Endodermal cell (in vitro differentiated cells): ENCODE measurements around the gene SMIM7. TPM values are rescaled to one million over a fixed set of nuclear protein-coding genes. Genes with fewer than 3 reads are reported as not detected.

Source experiments
- DNase-seq: peaks from one replicate; pipeline ENCODE4 v3.0.0-alpha.2; 2017
- H3K27ac ChIP-seq: 2 replicates; pipeline ENCODE4 v1.5.1; 2013; ENCODE audit warnings: mild to moderate bottlenecking, low read depth, low read length, moderate library complexity
- H3K27me3 ChIP-seq: 2 replicates; pipeline ENCODE4 v1.6.1; 2013; ENCODE audit warnings: mild to moderate bottlenecking, low read length, moderate library complexity; ENCODE audit not compliant: insufficient read depth, control insufficient read depth, poor library complexity, severe bottlenecking
- H3K36me3 ChIP-seq: 2 replicates; pipeline ENCODE4 v1.7.0; 2013; ENCODE audit warnings: mild to moderate bottlenecking, low read length, moderate library complexity; ENCODE audit not compliant: control insufficient read depth, insufficient read depth
- H3K4me1 ChIP-seq: one replicate; pipeline ENCODE4 v1.7.0; 2013; ENCODE audit warnings: low read length; ENCODE audit not compliant: control insufficient read depth, insufficient read depth
- H3K4me3 ChIP-seq: 2 replicates; pipeline ENCODE4 v1.5.1; 2013; ENCODE audit warnings: mild to moderate bottlenecking, low read length, moderate library complexity
- H3K9ac ChIP-seq: 2 replicates; pipeline ENCODE4 v1.6.1; 2013; ENCODE audit warnings: mild to moderate bottlenecking, low read length, moderate library complexity; ENCODE audit not compliant: poor library complexity, severe bottlenecking; ENCODE audit errors: extremely low read depth
- H3K9me3 ChIP-seq: 2 replicates; pipeline ENCODE4 v1.6.1; 2013; ENCODE audit warnings: mild to moderate bottlenecking, low read length, moderate library complexity; ENCODE audit not compliant: control insufficient read depth
- H3K27ac Mint-ChIP-seq: 2 replicates; pipeline ENCODE4 v1.8.0; 2020; ENCODE audit warnings: mixed read lengths
- H3K27me3 Mint-ChIP-seq: 2 replicates; pipeline ENCODE4 v1.8.0; 2021; ENCODE audit warnings: mild to moderate bottlenecking, mixed read lengths; ENCODE audit not compliant: insufficient read depth
- H3K36me3 Mint-ChIP-seq: 2 replicates; pipeline ENCODE4 v1.8.0; 2020; ENCODE audit warnings: low read depth, mixed read lengths
- H3K4me1 Mint-ChIP-seq: 2 replicates; pipeline ENCODE4 v1.8.0; 2020; ENCODE audit warnings: mixed read lengths
- H3K4me3 Mint-ChIP-seq: 2 replicates; pipeline ENCODE4 v1.8.0; 2020; ENCODE audit warnings: mild to moderate bottlenecking, moderate library complexity, mixed read lengths
- H3K9me3 Mint-ChIP-seq: 2 replicates; pipeline ENCODE4 v1.8.0; 2020; ENCODE audit warnings: mild to moderate bottlenecking, mixed read lengths
- WGBS, 2 experiments: methylation state at CpG; one replicate each; pipeline versions ENCODE4 v1.1.5 to v1.1.7; 2013; ENCODE audit warnings: missing lambda C conversion rate in 2 of 2, mixed read lengths in 1 of 2; ENCODE audit not compliant: insufficient coverage in 1 of 2, insufficient read length in 1 of 2; 5-methylcytosine and 5-hydroxymethylcytosine counted together
- total RNA-seq, 2 donors: library from RNA; stranded (reverse); fragmentation: NEBNext Ultra II Directional in 1 of 2; extraction: Animal tissue kit (Norgen Biotek cat#: 25700) in 1 of 2; gene quantifications; 2 replicates in 1 of 2; 3 replicates in 1 of 2; pipeline ENCODE4 v1.2.1, GENCODE V29; 2021
- TF ChIP-seq, protein P1 (sequence below): fragments of 200-600 bp; sonication (generic); conservative IDR thresholded peaks from 2 replicates; pipeline ENCODE4 v1.5.0; 2021; ENCODE audit warnings: antibody characterized with exemption, mild to moderate bottlenecking

SMIM7 gene
- total RNA-seq, 2 donors from 2014 or later: 57.6 to 91.4 TPM

DNA sequence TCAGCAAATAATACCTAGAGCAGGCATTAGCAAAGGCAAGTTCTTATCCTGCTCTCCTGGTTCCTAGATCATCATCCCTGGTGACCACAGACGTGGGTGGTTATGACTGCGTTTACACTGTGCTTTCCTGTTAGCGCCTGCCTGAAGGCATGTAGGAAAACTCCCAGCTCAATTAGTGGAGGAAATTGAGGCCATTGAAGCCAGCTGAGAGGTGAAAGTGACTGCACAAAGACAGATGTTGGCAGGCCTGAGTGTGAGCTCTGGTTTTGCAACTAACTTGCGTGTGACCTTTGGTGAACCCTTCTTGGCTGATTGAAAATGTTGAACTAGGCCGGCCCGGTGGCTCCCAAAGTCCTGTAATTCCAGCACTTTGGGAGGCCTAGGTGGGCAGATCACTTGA, 42.2 kb upstream of the SMIM7 start:
- 81 to 92% methylated on average over 3 to 6 of the region's 6 CpGs for WGBS, 2 experiments
- Mint-ChIP-seq H3K9me3 (no peaks in the 10 kb centered on the region), H3K4me1 (no peaks in the 10 kb centered on the region), H3K4me3 (no peak overlapping the region), H3K27me3 (peaks cover 3% of the 10 kb centered on the region), H3K27ac (no peak overlapping the region), H3K36me3 (no peaks in the 10 kb centered on the region)
- H3K36me3 ChIP-seq: no peaks in the 10 kb centered on the region
- H3K4me3 ChIP-seq: no peak overlapping the region
- no peak overlapping the region for H3K9ac ChIP-seq
- TF ChIP-seq, protein P1, sequence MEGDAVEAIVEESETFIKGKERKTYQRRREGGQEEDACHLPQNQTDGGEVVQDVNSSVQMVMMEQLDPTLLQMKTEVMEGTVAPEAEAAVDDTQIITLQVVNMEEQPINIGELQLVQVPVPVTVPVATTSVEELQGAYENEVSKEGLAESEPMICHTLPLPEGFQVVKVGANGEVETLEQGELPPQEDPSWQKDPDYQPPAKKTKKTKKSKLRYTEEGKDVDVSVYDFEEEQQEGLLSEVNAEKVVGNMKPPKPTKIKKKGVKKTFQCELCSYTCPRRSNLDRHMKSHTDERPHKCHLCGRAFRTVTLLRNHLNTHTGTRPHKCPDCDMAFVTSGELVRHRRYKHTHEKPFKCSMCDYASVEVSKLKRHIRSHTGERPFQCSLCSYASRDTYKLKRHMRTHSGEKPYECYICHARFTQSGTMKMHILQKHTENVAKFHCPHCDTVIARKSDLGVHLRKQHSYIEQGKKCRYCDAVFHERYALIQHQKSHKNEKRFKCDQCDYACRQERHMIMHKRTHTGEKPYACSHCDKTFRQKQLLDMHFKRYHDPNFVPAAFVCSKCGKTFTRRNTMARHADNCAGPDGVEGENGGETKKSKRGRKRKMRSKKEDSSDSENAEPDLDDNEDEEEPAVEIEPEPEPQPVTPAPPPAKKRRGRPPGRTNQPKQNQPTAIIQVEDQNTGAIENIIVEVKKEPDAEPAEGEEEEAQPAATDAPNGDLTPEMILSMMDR: no peak
- no peak for DNase-seq
- H3K27me3 ChIP-seq: no peaks in the 10 kb centered on the region
- no peaks in the 10 kb centered on the region for H3K4me1 ChIP-seq
- no peaks in the 10 kb centered on the region for H3K9me3 ChIP-seq
- no peak overlapping the region for H3K27ac ChIP-seq

- H3K4me3 ChIP-seq: no peak overlapping the region
- H3K9me3 ChIP-seq: no peaks in the 10 kb centered on the region
- H3K4me1 ChIP-seq: no peaks in the 10 kb centered on the region
- Mint-ChIP-seq H3K27ac (no peak overlapping the region), H3K9me3 (no peaks in the 10 kb centered on the region), H3K4me3 (no peak overlapping the region), H3K27me3 (peaks cover 3% of the 10 kb centered on the region), H3K4me1 (no peaks in the 10 kb centered on the region), H3K36me3 (no peaks in the 10 kb centered on the region)
- no peak overlapping the region for H3K9ac ChIP-seq
- TF ChIP-seq, protein P1: no peak
- H3K36me3 ChIP-seq: no peaks in the 10 kb centered on the region
- H3K27ac ChIP-seq: no peak overlapping the region
- DNase-seq: no peak
- 80 to 85% methylated on average over 1 to 4 of the region's 5 CpGs for WGBS, 2 experiments
- H3K27me3 ChIP-seq: no peaks in the 10 kb centered on the region
Observed at GRCh38 chr19:16698914-16699313, 39.0 kb upstream of the SMIM7 start.

DNA sequence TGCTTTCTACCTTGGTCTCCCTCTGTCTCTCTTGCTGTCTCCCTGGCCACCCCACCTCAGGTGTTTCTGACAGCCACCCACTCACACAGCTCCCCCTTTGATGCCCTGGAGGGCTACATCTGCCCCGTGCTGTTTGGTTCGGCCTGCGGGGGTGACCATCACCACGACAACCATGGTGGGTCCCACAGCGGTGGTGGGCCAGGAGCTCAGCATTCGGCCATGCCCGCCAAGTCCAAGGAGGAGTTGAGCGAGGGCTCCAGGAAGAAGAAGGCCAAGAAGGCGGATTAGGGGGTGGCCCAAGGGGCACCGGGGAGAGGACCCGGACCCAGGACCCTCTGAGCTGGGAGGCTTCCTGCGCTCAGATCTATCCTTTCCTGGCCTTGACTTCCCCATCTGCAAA, 28.1 kb upstream of the SMIM7 start:
- Histone ChIP-seq H3K4me3 (no peak overlapping the region), H3K9ac (no peak overlapping the region), H3K27ac (no peak overlapping the region), H3K4me1 (no peaks in the 10 kb centered on the region), H3K36me3 (no peaks in the 10 kb centered on the region), H3K27me3 (no peaks in the 10 kb centered on the region), H3K9me3 (no peaks in the 10 kb centered on the region)
- TF ChIP-seq, protein P1: no peak
- Mint-ChIP-seq H3K27ac (no peak overlapping the region), H3K4me1 (no peaks in the 10 kb centered on the region), H3K36me3 (no peaks in the 10 kb centered on the region), H3K9me3 (peaks cover 2% of the 10 kb centered on the region), H3K4me3 (no peak overlapping the region), H3K27me3 (no peaks in the 10 kb centered on the region)
- WGBS, 2 experiments: 91 to 96% methylated on average over 4 to 12 of the region's 12 CpGs
- DNase-seq: no peak
